HepG2 (cell line): ENCODE results near the gene ERCC2. TPM values are rescaled to one million over a fixed set of nuclear protein-coding genes. Genes with fewer than 3 reads are reported as not detected.

Source experiments
- ARID2 ChIP-seq: sonication (generic); formaldehyde crosslinking; IDR thresholded peaks from 2 replicates; pipeline ENCODE4 v1.8.1; 2022; ENCODE audit warnings: mild to moderate bottlenecking, missing genetic modification reagents, borderline replicate concordance
- ETS1 ChIP-seq: sonication (generic); formaldehyde crosslinking; IDR thresholded peaks from 2 replicates; pipeline ENCODE4 v1.4.0; 2020; ENCODE audit warnings: missing genetic modification reagents
- FOXA1 ChIP-seq, 2 experiments: fragments of 450-650 bp in 1 of 2; sonication (generic) in 1 of 2; formaldehyde crosslinking in 1 of 2; IDR thresholded peaks; 2 replicates each; pipeline versions ENCODE4 v1.4.0 to v1.6.1; 2016 to 2020; ENCODE audit warnings: missing genetic modification reagents in 1 of 2
- HMGXB4 ChIP-seq, 2 experiments: sonication (generic) in 1 of 2; formaldehyde crosslinking in 1 of 2; IDR thresholded peaks; 2 replicates each; pipeline versions ENCODE4 v1.4.0 to v1.6.1; 2018 to 2020; ENCODE audit warnings: missing genetic modification reagents in 2 of 2, borderline replicate concordance in 1 of 2, low read depth in 1 of 2, mild to moderate bottlenecking in 1 of 2, missing biosample characterization in 1 of 2
- KMT2A ChIP-seq: sonication (generic); formaldehyde crosslinking; IDR thresholded peaks from 2 replicates; pipeline ENCODE4 v1.4.0; 2020; ENCODE audit warnings: missing genetic modification reagents
- SP1 ChIP-seq, 2 experiments: fragments of 450-650 bp in 1 of 2; sonication (generic) in 1 of 2; formaldehyde crosslinking in 1 of 2; IDR thresholded peaks; 2 replicates each; pipeline versions ENCODE4 v1.4.0 to v1.6.1; 2016 to 2020; ENCODE audit warnings: missing genetic modification reagents in 1 of 2
- TFAP4 ChIP-seq: sonication (generic); IDR thresholded peaks from 2 replicates; pipeline ENCODE4 v1.6.1; 2016; ENCODE audit warnings: low read depth, borderline replicate concordance
- YEATS2 ChIP-seq: sonication (generic); formaldehyde crosslinking; IDR thresholded peaks from 2 replicates; pipeline ENCODE4 v1.4.0; 2020; ENCODE audit warnings: missing genetic modification reagents, borderline replicate concordance
- ZBTB2 ChIP-seq: sonication (generic); formaldehyde crosslinking; IDR thresholded peaks from 2 replicates; pipeline ENCODE4 v1.8.0; 2022; ENCODE audit warnings: low read depth, missing genetic modification reagents
- ZBTB4 ChIP-seq: sonication (generic); formaldehyde crosslinking; IDR thresholded peaks from 2 replicates; pipeline ENCODE4 v1.4.0; 2020; ENCODE audit warnings: missing genetic modification reagents, mild to moderate bottlenecking, borderline replicate concordance
- ZNF710 ChIP-seq: sonication (generic); formaldehyde crosslinking; IDR thresholded peaks from 2 replicates; pipeline ENCODE4 v1.5.0; 2020; ENCODE audit warnings: mild to moderate bottlenecking, missing genetic modification reagents, borderline replicate concordance
- ZNF768 ChIP-seq: sonication (generic); formaldehyde crosslinking; IDR thresholded peaks from 2 replicates; pipeline ENCODE4 v1.4.0; 2020; ENCODE audit warnings: missing genetic modification reagents
- ZNF776 ChIP-seq: sonication (generic); formaldehyde crosslinking; IDR thresholded peaks from 2 replicates; pipeline ENCODE4 v1.4.0; 2020; ENCODE audit warnings: mild to moderate bottlenecking, missing genetic modification reagents
- polyA plus RNA-seq, 8 experiments: library from polyadenylated mRNA; depleted of rRNA in 3 of 8; stranded (reverse) in 7 of 8; unstranded in 1 of 8; fragments of >200 nt; fragmentation: Illumina TruSeq in 4 of 8; extraction: Trizol in 4 of 8; gene quantifications; 2 replicates each; pipeline versions ENCODE4 v1.2.1 to v1.2.3, GENCODE V29; 2011 to 2016; ENCODE audit warnings: low read depth in 4 of 8, missing spikeins in 1 of 8, mixed read lengths in 1 of 8; ENCODE audit not compliant: insufficient read depth in 1 of 8
- total RNA-seq, 5 experiments: library from RNA; depleted of rRNA; stranded (reverse); fragments of >200 nt; fragmentation: Illumina TruSeq; extraction: Trizol; gene quantifications; 2 replicates each; pipeline ENCODE4 v1.2.3, GENCODE V29; 2016; ENCODE audit warnings: low read depth in 1 of 5

ERCC2 gene
- total and polyA plus RNA-seq, 2 of the 13 experiments (the other 11 are each of a cell fraction or from before 2014, with no cell fraction given): 25.4 to 49.2 TPM

GRCh38 chr19:45406226-45407090 is 36.1 kb upstream of the ERCC2 start, which contains the start of gene POLR1G (continued):
- TF ChIP-seq ZNF710 (CRISPR knock-in tag) (0 out of 2 replicates have a peak, but pooled peaks have one; percentile 41), ARID2 (CRISPR knock-in tag) (peak; percentile 63; the same call in 1 of the 2 replicates), ZBTB4 (CRISPR knock-in tag) (no peak), ZBTB2 (CRISPR knock-in tag) (no peak), ETS1 (no peak), YEATS2 (CRISPR knock-in tag) (peak; percentile 42; the same call in 1 of the 2 replicates), KMT2A (CRISPR knock-in tag) (peak; percentile 49; the same call in 1 of the 2 replicates), ZNF776 (CRISPR knock-in tag) (no peak; the same call in 1 of the 2 replicates), FOXA1 (IDR thresholded peaks at IDR 0.05) (no peak), FOXA1 (CRISPR knock-in tag; IDR thresholded peaks at IDR 0.05) (no peak), HMGXB4 (CRISPR knock-in tag; IDR thresholded peaks at IDR 0.05; ENCODE audit: borderline replicate concordance in 1 of 2, low read depth in 1 of 2) (peak in 1 of 2 experiments; percentile 75; a peak in 3 of 4 replicates), ZNF768 (CRISPR knock-in tag) (peak; percentile 29; the same call in 1 of the 2 replicates), SP1 (IDR thresholded peaks at IDR 0.05) (no peak), SP1 (CRISPR knock-in tag; IDR thresholded peaks at IDR 0.05) (peak; percentile 79), TFAP4 (no peak; the same call in 1 of the 2 replicates)
